K562 (cell line): ENCODE results near the gene LEPROT. TPM values are rescaled to one million over a fixed set of nuclear protein-coding genes. Genes with fewer than 3 reads are reported as not detected.

Source experiments
- ARNT ChIP-seq, 2 experiments: fragments of 450-650 bp; IDR thresholded peaks; 2 replicates each; pipeline ENCODE4 v1.6.1; 2016; ENCODE audit warnings: mild to moderate bottlenecking in 1 of 2
- CBX2 ChIP-seq: fragments of 200-600 bp; sonication (generic); IDR thresholded peaks from one replicate; pipeline ENCODE4 v1.6.1; 2012; ENCODE audit warnings: mild to moderate bottlenecking, low read length, inconsistent platforms; ENCODE audit not compliant: insufficient read depth, poor library complexity, severe bottlenecking
- DEAF1 ChIP-seq: fragments of 450-650 bp; formaldehyde crosslinking; IDR thresholded peaks from 2 replicates; pipeline ENCODE4 v1.4.0; 2020; ENCODE audit warnings: mild to moderate bottlenecking, moderate library complexity
- FOXK1 ChIP-seq: sonication (generic); formaldehyde crosslinking; IDR thresholded peaks from 2 replicates; pipeline ENCODE4 v1.8.0; 2022; ENCODE audit warnings: missing genetic modification reagents, mild to moderate bottlenecking, borderline replicate concordance
- HNRNPL ChIP-seq: fragments of 200-400 bp; formaldehyde crosslinking; IDR thresholded peaks from 2 replicates; pipeline ENCODE4 v1.6.1; 2017; ENCODE audit warnings: low read depth, mild to moderate bottlenecking, low read length
- KLF10 ChIP-seq: fragments of 250-450 bp; sonication (Bioruptor Pico); IDR thresholded peaks from 2 replicates; pipeline ENCODE4 v1.6.1; 2021; ENCODE audit warnings: matching md5 sums
- LCOR ChIP-seq: sonication (generic); formaldehyde crosslinking; IDR thresholded peaks from 2 replicates; pipeline ENCODE4 v1.8.0; 2022; ENCODE audit warnings: mild to moderate bottlenecking, missing genetic modification reagents
- NFIC ChIP-seq: fragments of 450-650 bp; IDR thresholded peaks from 2 replicates; pipeline ENCODE4 v1.6.1; 2017; ENCODE audit warnings: mild to moderate bottlenecking, inconsistent platforms
- PHB ChIP-seq: fragments of 250-450 bp; sonication (Bioruptor Pico); IDR thresholded peaks from 2 replicates; pipeline ENCODE4 v1.5.0; 2021
- POU5F1 ChIP-seq: fragments of 150-350 bp; IDR thresholded peaks from 2 replicates; pipeline ENCODE4 v1.6.1; 2014; ENCODE audit warnings: borderline replicate concordance, low read length, low read depth, mild to moderate bottlenecking; ENCODE audit not compliant: partially characterized antibody
- SMAD2 ChIP-seq: fragments of 150-350 bp; IDR thresholded peaks from 2 replicates; pipeline ENCODE4 v1.6.1; 2014; ENCODE audit warnings: low read depth, mild to moderate bottlenecking, low read length
- SP1 ChIP-seq: sonication (generic); formaldehyde crosslinking; IDR thresholded peaks from 2 replicates; pipeline ENCODE4 v1.8.1; 2022; ENCODE audit warnings: mild to moderate bottlenecking, missing genetic modification reagents
- TAF15 ChIP-seq: fragments of 200-400 bp; formaldehyde crosslinking; IDR thresholded peaks from 2 replicates; pipeline ENCODE4 v1.6.1; 2017; ENCODE audit warnings: mild to moderate bottlenecking, low read depth, low read length, moderate library complexity
- TSHZ1 ChIP-seq: fragments of 250-450 bp; sonication (Bioruptor Pico); IDR thresholded peaks from 2 replicates; pipeline ENCODE4 v1.4.0; 2020; ENCODE audit warnings: mild to moderate bottlenecking, moderate library complexity
- U2AF2 ChIP-seq: fragments of 200-400 bp; formaldehyde crosslinking; optimal IDR thresholded peaks from 2 replicates; pipeline ENCODE3; 2017; ENCODE audit warnings: low read depth, mild to moderate bottlenecking, low read length
- ZNF197 ChIP-seq: fragments of 200-800 bp; sonication (Bioruptor generic); IDR thresholded peaks from 2 replicates; pipeline ENCODE4 v1.6.1; 2016; ENCODE audit warnings: low read depth, missing genetic modification characterization, missing compliant biosample characterization
- ZNF23 ChIP-seq: fragments of 250-450 bp; sonication (Bioruptor Pico); IDR thresholded peaks from 2 replicates; pipeline ENCODE4 v1.4.0; 2020; ENCODE audit warnings: mild to moderate bottlenecking
- ZNF589 ChIP-seq: fragments of 200-800 bp; sonication (Bioruptor generic); IDR thresholded peaks from 2 replicates; pipeline ENCODE4 v1.6.1; 2016; ENCODE audit warnings: low read depth, missing genetic modification characterization, missing compliant biosample characterization
- ZNF830 ChIP-seq: fragments of 250-450 bp; sonication (Bioruptor Pico); IDR thresholded peaks from 2 replicates; pipeline ENCODE4 v1.5.0; 2021; ENCODE audit warnings: mild to moderate bottlenecking
- polyA plus RNA-seq, 8 experiments: library from polyadenylated mRNA; depleted of rRNA in 4 of 8; stranded (reverse) in 5 of 8; unstranded in 3 of 8; fragments of >200 nt; fragmentation: Nextera tagmentation in 2 of 8; fragmentation: Illumina TruSeq in 1 of 8; extraction: Ambion mirVana in 2 of 8; extraction: Trizol in 1 of 8; gene quantifications; 2 replicates each; pipeline versions ENCODE4 v1.2.1 to v1.2.3, GENCODE V29; 2011 to 2014; ENCODE audit warnings: inconsistent platforms in 1 of 8, missing spikeins in 1 of 8
- total RNA-seq, 7 experiments: library from RNA; depleted of rRNA in 6 of 7; stranded (reverse); fragments of >200 nt in 6 of 7; fragmentation: Illumina TruSeq in 2 of 7; extraction: Trizol in 2 of 7; gene quantifications; 2 replicates each; pipeline versions ENCODE4 v1.2.1 to v1.2.3, GENCODE V29; 2011 to 2021; ENCODE audit warnings: low replicate concordance in 1 of 7
- TF ChIP-seq, protein P1 (sequence below): fragments of 250-450 bp; sonication (Bioruptor Pico); IDR thresholded peaks from 2 replicates; pipeline ENCODE4 v1.5.0; 2021; ENCODE audit warnings: mild to moderate bottlenecking, borderline replicate concordance
- TF ChIP-seq, protein P2 (sequence below): sonication (generic); formaldehyde crosslinking; IDR thresholded peaks from 2 replicates; pipeline ENCODE4 v1.8.1; 2023; ENCODE audit warnings: mild to moderate bottlenecking, missing genetic modification reagents

Gene LEPROT
- total and polyA plus RNA-seq, 9 of the 15 experiments (the other 6 are each of a cell fraction or from before 2014, with no cell fraction given): 28.1 to 97.5 (median 45.8) TPM

GRCh38 chr1:65479554-65480204 lies 59.2 kb downstream of the LEPROT start (continued):
- no peak for TF ChIP-seq CBX2
- TF ChIP-seq NFIC: no peak
- TF ChIP-seq SP1: no peak
- 0 out of 4 replicates have a peak, but pooled peaks of 1 of the 2 experiments have one; percentile 42 for TF ChIP-seq ARNT (IDR thresholded peaks at IDR 0.05)
- no peak for TF ChIP-seq TAF15
- no peak for TF ChIP-seq DEAF1 (CRISPR knock-in tag)
- no peak for TF ChIP-seq TSHZ1 (CRISPR knock-in tag)
- TF ChIP-seq POU5F1: no peak
- TF ChIP-seq SMAD2: no peak
- no peak for TF ChIP-seq ZNF197
- TF ChIP-seq, protein P1, sequence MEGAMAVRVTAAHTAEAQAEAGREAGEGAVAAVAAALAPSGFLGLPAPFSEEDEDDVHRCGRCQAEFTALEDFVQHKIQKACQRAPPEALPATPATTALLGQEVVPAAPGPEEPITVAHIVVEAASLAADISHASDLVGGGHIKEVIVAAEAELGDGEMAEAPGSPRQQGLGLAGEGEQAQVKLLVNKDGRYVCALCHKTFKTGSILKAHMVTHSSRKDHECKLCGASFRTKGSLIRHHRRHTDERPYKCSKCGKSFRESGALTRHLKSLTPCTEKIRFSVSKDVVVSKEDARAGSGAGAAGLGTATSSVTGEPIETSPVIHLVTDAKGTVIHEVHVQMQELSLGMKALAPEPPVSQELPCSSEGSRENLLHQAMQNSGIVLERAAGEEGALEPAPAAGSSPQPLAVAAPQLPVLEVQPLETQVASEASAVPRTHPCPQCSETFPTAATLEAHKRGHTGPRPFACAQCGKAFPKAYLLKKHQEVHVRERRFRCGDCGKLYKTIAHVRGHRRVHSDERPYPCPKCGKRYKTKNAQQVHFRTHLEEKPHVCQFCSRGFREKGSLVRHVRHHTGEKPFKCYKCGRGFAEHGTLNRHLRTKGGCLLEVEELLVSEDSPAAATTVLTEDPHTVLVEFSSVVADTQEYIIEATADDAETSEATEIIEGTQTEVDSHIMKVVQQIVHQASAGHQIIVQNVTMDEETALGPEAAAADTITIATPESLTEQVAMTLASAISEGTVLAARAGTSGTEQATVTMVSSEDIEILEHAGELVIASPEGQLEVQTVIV (CRISPR knock-in tag): no peak
- TF ChIP-seq, protein P2, sequence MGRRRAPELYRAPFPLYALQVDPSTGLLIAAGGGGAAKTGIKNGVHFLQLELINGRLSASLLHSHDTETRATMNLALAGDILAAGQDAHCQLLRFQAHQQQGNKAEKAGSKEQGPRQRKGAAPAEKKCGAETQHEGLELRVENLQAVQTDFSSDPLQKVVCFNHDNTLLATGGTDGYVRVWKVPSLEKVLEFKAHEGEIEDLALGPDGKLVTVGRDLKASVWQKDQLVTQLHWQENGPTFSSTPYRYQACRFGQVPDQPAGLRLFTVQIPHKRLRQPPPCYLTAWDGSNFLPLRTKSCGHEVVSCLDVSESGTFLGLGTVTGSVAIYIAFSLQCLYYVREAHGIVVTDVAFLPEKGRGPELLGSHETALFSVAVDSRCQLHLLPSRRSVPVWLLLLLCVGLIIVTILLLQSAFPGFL (CRISPR knock-in tag): no peak
- TF ChIP-seq KLF10 (CRISPR knock-in tag): no peak
- no peak for TF ChIP-seq LCOR (CRISPR knock-in tag)
- TF ChIP-seq ZNF830 (CRISPR knock-in tag): no peak
- TF ChIP-seq PHB (CRISPR knock-in tag): no peak
- no peak for TF ChIP-seq U2AF2
- TF ChIP-seq ZNF23 (CRISPR knock-in tag): no peak
- TF ChIP-seq ZNF589 (CRISPR knock-in tag): no peak
- TF ChIP-seq HNRNPL: no peak
- no peak for TF ChIP-seq FOXK1
